KMS-11 (cell line): ENCODE data around the gene APOBEC3A.

Experiments used
- H2AFZ ChIP-seq: fragments of 200-600 bp; sonication (generic); 2 replicates; pipeline ENCODE4 v1.6.1; 2016; ENCODE audit warnings: antibody characterized with exemption, mixed run types, low read depth
- H3K27ac ChIP-seq: fragments of 200-600 bp; sonication (generic); 2 replicates; pipeline ENCODE4 v1.6.1; 2016; ENCODE audit warnings: mild to moderate bottlenecking, mixed run types
- H3K27me3 ChIP-seq: fragments of 200-600 bp; sonication (generic); 2 replicates; pipeline ENCODE4 v1.6.1; 2017; ENCODE audit warnings: mild to moderate bottlenecking, low read depth, mixed run types, moderate library complexity; ENCODE audit not compliant: insufficient read depth
- H3K36me3 ChIP-seq: fragments of 200-600 bp; sonication (generic); 2 replicates; pipeline ENCODE4 v1.6.1; 2017; ENCODE audit warnings: mild to moderate bottlenecking, mixed run types; ENCODE audit not compliant: insufficient read depth
- H3K4me1 ChIP-seq: fragments of 200-600 bp; sonication (generic); 2 replicates; pipeline ENCODE4 v1.6.1; 2016; ENCODE audit warnings: mild to moderate bottlenecking, low read depth, mixed run types; ENCODE audit not compliant: poor library complexity, severe bottlenecking
- H3K4me2 ChIP-seq: fragments of 200-600 bp; sonication (generic); 2 replicates; pipeline ENCODE4 v1.7.0; 2016; ENCODE audit warnings: mild to moderate bottlenecking, mixed run types
- H3K4me3 ChIP-seq: fragments of 200-600 bp; sonication (generic); IDR thresholded peaks from 2 replicates; pipeline ENCODE4 v1.6.1; 2017; ENCODE audit warnings: low read depth, low read length, mixed read lengths; ENCODE audit not compliant: insufficient read depth
- H3K79me2 ChIP-seq: fragments of 200-600 bp; sonication (generic); 2 replicates; pipeline ENCODE4 v1.6.1; 2016; ENCODE audit warnings: low read depth, mixed run types; ENCODE audit not compliant: insufficient read depth
- H3K9ac ChIP-seq: fragments of 200-600 bp; sonication (generic); 2 replicates; pipeline ENCODE4 v1.6.1; 2016; ENCODE audit warnings: mild to moderate bottlenecking, mixed run types
- H4K20me1 ChIP-seq: fragments of 200-600 bp; sonication (generic); 2 replicates; pipeline ENCODE4 v1.6.1; 2016; ENCODE audit warnings: mild to moderate bottlenecking, mixed run types; ENCODE audit not compliant: insufficient read depth
- TF ChIP-seq, protein P1 (sequence below): fragments of 200-600 bp; sonication (generic); conservative IDR thresholded peaks from 2 replicates; pipeline ENCODE4 v1.6.1; 2017; ENCODE audit warnings: low read depth, mild to moderate bottlenecking, antibody characterized with exemption, low read length, moderate library complexity, mixed read lengths

Gene APOBEC3A

DNA sequence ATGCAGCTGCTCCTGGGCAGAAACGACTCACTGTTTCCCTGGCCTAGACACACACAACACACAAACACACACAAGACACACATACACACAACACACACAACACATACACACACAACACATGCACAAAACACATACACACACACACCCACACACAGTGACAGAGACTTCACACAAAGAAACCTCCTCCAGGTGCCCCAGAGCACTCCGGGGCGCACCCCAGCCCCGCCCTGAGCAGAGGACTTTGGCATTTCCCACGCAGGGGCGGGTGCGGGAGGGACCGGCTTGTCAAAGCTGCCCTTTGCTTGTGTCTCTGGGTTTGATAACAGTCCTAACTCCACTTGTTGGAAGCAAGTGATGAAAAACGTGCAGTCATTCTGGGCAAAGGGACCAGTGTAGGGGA is 6.5 kb downstream of the APOBEC3A start:
- H3K27me3 ChIP-seq = peaks cover 3% of the 10 kb centered on the region; the same call in 1 of the 2 replicates
- H2AFZ ChIP-seq = no peak overlapping the region
- no peak overlapping the region for H3K9ac ChIP-seq
- H3K4me3 ChIP-seq = no peak overlapping the region
- H4K20me1 ChIP-seq = no peaks in the 10 kb centered on the region
- no peaks in the 10 kb centered on the region for H3K36me3 ChIP-seq
- no peaks in the 10 kb centered on the region for H3K79me2 ChIP-seq
- H3K4me1 ChIP-seq = no peaks in the 10 kb centered on the region
- TF ChIP-seq, protein P1, sequence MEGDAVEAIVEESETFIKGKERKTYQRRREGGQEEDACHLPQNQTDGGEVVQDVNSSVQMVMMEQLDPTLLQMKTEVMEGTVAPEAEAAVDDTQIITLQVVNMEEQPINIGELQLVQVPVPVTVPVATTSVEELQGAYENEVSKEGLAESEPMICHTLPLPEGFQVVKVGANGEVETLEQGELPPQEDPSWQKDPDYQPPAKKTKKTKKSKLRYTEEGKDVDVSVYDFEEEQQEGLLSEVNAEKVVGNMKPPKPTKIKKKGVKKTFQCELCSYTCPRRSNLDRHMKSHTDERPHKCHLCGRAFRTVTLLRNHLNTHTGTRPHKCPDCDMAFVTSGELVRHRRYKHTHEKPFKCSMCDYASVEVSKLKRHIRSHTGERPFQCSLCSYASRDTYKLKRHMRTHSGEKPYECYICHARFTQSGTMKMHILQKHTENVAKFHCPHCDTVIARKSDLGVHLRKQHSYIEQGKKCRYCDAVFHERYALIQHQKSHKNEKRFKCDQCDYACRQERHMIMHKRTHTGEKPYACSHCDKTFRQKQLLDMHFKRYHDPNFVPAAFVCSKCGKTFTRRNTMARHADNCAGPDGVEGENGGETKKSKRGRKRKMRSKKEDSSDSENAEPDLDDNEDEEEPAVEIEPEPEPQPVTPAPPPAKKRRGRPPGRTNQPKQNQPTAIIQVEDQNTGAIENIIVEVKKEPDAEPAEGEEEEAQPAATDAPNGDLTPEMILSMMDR = no peak
- H3K4me2 ChIP-seq = no peak overlapping the region
- H3K27ac ChIP-seq = no peak overlapping the region

DNA sequence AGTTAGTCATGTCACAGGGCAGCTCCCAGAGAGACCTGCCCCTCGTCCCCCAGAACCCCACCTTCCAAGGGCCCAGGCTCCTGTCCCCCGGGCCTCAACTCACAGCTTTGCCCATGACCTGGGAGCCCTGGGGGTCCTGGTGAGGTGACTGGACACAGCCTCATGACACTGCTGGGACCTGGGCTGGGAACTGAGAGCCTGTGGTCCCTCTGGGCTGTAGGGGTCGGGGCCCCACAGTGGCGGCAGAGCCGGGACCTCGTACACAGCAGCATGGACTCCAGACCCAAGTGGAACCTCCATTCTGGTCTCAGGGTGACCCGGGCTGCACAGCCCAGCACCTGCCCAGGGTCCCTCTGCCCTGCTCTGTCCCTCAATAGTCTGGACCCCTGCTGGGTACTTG is 6.9 kb downstream of the APOBEC3A start:
- H3K36me3 ChIP-seq = no peaks in the 10 kb centered on the region
- no peaks in the 10 kb centered on the region for H4K20me1 ChIP-seq
- no peak overlapping the region for H2AFZ ChIP-seq
- H3K27me3 ChIP-seq = no peaks in the 10 kb centered on the region
- no peak overlapping the region for H3K4me3 ChIP-seq
- TF ChIP-seq, protein P1 = no peak
- H3K27ac ChIP-seq = no peak overlapping the region
- H3K4me1 ChIP-seq = no peaks in the 10 kb centered on the region
- H3K9ac ChIP-seq = no peak overlapping the region
- no peak overlapping the region for H3K4me2 ChIP-seq
- no peaks in the 10 kb centered on the region for H3K79me2 ChIP-seq

DNA sequence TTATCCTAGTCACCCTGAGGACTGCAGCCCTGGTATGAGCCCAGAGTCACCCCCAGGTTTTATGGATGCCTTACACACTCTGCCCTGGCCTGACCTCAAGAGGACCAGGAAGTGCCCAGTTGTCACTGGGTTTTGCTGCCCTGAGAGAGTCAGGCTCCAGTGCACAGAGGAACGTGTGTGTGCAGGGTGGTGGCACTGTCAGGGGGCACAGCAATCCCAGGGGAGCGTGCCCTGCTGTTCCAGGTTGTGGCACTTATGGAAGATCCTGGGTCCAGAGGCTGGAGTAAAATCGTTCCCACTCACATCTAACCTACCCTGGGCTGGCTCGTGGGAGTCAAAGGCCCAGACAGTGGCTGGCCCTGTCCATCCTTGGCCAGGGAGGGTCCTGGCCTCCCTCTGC is 7.6 kb downstream of the APOBEC3A start:
- H3K27ac ChIP-seq = no peak overlapping the region
- H3K79me2 ChIP-seq = no peaks in the 10 kb centered on the region
- no peaks in the 10 kb centered on the region for H3K27me3 ChIP-seq
- no peak overlapping the region for H2AFZ ChIP-seq
- no peaks in the 10 kb centered on the region for H3K4me1 ChIP-seq
- TF ChIP-seq, protein P1 = no peak
- H3K4me2 ChIP-seq = no peak overlapping the region
- no peaks in the 10 kb centered on the region for H4K20me1 ChIP-seq
- H3K36me3 ChIP-seq = no peaks in the 10 kb centered on the region
- no peak overlapping the region for H3K9ac ChIP-seq
- H3K4me3 ChIP-seq = no peak overlapping the region

DNA sequence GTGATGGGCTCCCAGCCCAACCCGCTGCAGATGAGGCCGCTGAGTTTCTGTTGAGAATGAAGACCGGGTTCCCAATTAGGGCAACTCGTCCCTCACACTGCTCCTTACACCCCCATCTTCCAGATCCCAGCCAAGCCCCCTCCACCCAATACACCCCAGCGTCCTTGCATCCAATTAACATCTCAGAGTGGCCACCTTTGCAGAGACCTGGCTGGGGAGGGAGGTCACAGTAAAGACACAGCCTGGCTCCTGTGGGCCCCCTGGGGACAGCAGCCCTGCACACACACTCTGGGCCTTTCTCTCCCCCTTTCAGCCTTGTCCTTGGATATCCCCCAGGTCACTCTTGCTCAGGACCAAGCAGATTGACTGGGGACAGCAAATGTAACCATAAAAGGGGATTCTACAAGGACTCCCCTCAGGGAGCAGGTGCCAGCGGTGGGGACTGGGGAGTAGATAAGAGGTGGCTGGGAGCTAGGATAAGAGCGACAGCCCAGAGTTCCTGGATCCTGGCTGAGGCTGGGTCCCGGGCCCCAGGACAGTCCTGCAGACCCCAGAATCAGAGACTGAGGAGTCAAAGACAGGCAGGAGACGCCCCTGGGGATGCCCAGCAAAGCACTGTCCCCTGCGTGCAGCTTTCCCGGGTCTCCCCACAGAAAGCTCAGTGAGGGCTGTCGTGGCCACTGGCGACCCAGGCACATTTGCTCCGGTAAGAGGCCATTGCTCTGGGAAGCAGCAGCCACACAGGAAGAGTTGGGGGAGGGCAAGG is 8.4 kb downstream of the APOBEC3A start:
- no peaks in the 10 kb centered on the region for H4K20me1 ChIP-seq
- no peaks in the 10 kb centered on the region for H3K36me3 ChIP-seq
- no peak overlapping the region for H3K9ac ChIP-seq
- H2AFZ ChIP-seq = no peak overlapping the region
- no peaks in the 10 kb centered on the region for H3K79me2 ChIP-seq
- H3K27me3 ChIP-seq = no peaks in the 10 kb centered on the region
- TF ChIP-seq, protein P1 = no peak
- no peaks in the 10 kb centered on the region for H3K4me1 ChIP-seq
- H3K4me2 ChIP-seq = no peak overlapping the region
- H3K4me3 ChIP-seq = no peak overlapping the region
- no peak overlapping the region for H3K27ac ChIP-seq
